GM12874 (cell line): Measurements from ENCODE around the gene ZCCHC2.

Experiments used
- TF ChIP-seq, protein P1 (sequence below): IDR thresholded peaks from 2 replicates; pipeline ENCODE4 v1.5.1; 2011; ENCODE audit warnings: low read depth, mild to moderate bottlenecking, control low read depth, low read length, moderate library complexity; ENCODE audit not compliant: insufficient read depth

Gene ZCCHC2

DNA sequence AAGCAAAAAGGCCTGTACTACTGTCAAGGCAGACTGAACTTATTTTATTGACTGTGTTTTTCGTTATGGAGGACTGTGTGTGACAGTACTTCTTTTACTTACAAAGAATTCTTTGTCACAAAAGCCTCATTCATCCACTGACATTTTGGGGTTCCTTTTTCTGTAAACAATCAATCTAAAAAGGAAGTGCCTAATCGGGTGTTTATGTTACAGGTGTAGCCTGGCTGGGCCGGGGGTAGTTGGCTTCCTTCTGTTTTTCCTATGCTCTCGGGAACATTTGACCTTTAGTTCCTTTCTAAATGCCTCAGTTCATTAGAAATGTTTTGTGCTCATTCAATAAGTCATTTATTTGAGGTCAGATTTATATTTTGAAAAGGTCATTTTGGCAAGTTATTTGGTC is 8.3 kb downstream of the ZCCHC2 start:
- TF ChIP-seq, protein P1, sequence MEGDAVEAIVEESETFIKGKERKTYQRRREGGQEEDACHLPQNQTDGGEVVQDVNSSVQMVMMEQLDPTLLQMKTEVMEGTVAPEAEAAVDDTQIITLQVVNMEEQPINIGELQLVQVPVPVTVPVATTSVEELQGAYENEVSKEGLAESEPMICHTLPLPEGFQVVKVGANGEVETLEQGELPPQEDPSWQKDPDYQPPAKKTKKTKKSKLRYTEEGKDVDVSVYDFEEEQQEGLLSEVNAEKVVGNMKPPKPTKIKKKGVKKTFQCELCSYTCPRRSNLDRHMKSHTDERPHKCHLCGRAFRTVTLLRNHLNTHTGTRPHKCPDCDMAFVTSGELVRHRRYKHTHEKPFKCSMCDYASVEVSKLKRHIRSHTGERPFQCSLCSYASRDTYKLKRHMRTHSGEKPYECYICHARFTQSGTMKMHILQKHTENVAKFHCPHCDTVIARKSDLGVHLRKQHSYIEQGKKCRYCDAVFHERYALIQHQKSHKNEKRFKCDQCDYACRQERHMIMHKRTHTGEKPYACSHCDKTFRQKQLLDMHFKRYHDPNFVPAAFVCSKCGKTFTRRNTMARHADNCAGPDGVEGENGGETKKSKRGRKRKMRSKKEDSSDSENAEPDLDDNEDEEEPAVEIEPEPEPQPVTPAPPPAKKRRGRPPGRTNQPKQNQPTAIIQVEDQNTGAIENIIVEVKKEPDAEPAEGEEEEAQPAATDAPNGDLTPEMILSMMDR, result no peak

DNA sequence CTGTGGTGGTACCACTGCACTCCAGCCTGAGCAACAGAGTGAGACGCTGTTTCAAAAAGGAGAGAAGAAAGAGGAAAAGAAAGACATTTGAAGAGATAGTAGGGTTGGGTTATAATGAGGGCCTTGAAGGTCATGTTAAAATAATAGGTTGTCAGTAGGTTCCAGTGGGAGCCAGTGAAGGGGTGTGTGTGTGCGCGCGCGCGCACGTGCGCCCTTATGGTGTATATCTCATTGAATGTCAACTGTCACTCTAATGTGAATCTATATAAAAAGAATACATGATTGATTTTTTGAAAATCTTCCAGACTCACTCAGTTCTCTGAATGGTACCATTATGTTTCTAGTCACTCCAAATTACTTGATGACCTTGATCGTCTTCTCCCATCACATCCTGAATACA is 9.1 kb downstream of the ZCCHC2 start:
- TF ChIP-seq, protein P1, result no peak

DNA sequence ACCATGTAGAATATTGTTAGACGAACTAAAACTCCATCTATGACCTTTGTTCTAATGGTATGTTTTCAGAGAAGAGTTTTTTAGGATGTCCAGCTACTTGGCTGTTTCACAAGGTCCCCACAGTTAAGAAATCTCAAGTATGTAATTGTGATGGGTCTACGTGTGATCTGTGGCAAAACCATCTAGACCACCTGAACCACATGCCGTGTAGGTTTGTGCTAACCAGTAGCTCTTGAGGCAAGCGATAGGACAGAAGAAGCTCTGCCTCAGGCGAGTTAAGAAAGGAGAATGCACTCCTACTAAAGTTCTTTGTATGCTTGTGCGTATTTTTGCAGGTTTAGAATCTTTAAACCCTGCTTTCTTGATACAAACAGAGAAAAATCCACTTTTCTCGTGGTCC is 13.2 kb downstream of the ZCCHC2 start:
- TF ChIP-seq, protein P1, result no peak

DNA sequence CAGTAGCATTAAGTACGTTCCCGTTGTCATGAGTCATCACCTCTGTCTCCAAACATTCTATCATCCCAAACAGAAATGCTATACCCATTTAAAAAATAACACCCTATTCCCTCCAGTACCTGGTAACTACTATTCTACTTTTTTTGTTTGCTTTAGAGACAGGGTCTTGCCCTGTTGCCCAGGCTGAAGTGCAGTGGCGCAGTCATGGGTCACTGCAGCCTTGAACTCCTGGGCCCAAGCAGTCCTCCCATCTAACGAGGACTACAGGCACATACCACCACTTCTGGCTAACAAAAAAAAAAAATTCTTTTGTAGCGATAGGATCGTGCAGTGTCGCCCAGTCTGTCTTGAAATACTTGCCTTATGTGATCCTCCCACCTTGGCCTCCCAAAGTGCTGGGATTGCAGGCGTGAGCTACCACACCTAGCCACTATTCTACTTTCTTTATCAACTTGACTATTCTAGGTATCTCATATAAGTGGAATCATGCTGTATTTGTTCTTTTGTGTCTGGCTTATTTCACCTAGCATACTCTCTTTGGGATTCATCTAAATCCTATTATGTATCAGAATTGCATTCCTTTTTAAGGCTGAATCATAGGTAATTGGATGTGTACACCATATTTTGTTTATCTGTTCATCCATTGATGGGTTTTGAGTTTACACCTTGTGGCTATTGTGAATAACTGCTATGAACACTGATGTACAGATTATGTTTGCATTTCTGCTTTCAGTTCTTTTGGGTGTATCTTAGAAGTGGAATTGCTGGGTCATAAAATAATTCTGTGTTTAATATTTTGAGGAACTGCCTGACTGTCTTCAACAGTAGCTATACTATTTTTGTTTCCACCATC is 14.4 kb downstream of the ZCCHC2 start:
- TF ChIP-seq, protein P1, result no peak

DNA sequence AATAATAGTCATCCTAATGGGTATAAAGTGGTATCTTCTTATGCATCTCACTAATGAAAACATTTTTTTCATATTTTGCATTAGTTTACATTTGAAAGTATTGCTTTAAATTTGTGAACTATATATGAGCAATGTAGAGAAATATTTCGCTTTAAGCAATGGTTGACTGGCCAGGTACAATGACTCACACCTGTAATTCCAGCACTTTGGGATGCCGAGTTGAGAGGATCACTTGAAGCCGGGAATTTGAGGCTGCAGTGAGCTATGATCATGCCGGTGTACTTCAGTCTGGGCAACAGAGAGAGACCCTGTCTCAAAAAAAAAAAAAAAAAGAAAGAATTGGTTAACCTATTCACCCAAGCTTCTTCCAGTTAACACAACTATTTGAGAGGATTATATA is 15.1 kb downstream of the ZCCHC2 start:
- TF ChIP-seq, protein P1, result no peak

DNA sequence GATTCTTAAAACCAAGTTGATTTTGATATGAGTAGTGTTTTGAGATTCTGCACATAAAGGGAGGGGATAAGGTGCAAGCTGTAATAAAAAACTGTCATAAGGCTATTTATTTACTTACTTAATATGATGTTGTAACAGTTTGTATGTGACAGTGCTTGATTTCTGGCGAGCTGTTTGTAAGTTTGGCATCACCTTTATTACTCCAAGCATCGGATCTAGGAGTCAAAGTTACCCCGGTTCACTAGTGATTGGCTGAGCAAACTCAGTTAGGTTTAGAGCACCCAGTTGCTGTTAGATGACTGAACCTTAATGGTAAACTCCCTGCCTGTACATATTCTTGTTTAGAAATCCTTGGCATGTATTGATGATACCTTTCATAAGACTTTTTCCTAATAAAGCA is 16.1 kb downstream of the ZCCHC2 start:
- TF ChIP-seq, protein P1, result no peak

DNA sequence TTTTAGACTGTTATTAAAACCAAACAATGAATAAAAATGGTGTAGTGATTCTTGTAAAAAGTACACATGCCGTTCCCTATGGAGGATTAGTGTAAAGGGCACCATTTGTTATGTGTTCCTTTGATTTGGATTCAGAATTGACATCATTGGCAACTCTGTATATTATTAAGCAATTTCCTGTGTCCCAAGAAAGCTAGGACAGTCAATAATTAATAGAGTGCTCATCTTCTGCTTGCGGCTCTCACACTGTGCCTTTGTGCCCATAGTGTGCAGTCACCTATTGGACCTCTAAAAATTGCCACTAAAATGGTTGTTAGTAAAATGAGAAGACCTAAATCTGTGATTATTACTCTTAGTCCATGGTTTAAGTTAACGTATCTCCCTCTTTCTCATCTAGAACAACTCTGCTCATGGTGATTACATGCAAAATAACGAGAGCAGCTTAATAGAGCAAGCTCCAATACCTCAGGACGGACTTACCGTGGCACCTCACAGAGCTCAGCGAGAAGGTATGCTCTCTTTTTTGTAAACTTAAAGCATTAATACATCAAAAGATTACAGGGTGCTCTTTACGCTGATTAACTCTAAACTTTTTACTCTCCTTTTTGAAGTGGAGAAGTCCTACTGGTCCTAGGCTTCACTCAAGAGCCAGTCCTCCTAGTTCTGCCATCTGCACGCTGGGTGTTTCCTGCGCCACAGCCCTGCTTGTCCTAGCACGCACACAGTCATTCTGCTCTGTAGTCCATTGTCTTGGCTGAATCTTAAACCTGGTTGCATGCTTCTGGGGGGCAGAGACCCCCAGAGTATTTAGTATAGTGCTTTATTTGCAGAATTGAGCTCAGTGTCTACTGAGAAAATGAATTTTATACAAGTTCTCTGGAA is 16.7 kb downstream of the ZCCHC2 start:
- TF ChIP-seq, protein P1, result no peak
